ENCODE results near the gene TOLLIP.

Gene TOLLIP

GRCh38 chr11:1310772-1311468 is 1.5 kb upstream of the TOLLIP start:
- DNase-seq (ENCODE audit: low read depth): no peak

GRCh38 chr11:1310318-1310687 is 871 bp upstream of the TOLLIP start:
- no peak for DNase-seq (ENCODE audit: low read depth)

GRCh38 chr11:1308743-1309497 is 512 bp downstream of the TOLLIP start:
- no peak for DNase-seq (ENCODE audit: low read depth)

- DNase-seq (ENCODE audit: low read depth): no peak
Measured at GRCh38 chr11:1307998-1308742, 1.3 kb downstream of the TOLLIP start.

GRCh38 chr11:1307163-1307870 is 2.1 kb downstream of the TOLLIP start:
- no peak for DNase-seq (ENCODE audit: low read depth)

GRCh38 chr11:1306186-1307162 is 3.0 kb downstream of the TOLLIP start:
- DNase-seq (ENCODE audit: low read depth): no peak

GRCh38 chr11:1305501-1306056 is 3.9 kb downstream of the TOLLIP start:
- DNase-seq (ENCODE audit: low read depth): no peak

GRCh38 chr11:1305063-1305495 is 4.4 kb downstream of the TOLLIP start:
- no peak for DNase-seq (ENCODE audit: low read depth)

- DNase-seq (ENCODE audit: low read depth): no peak
Measured at GRCh38 chr11:1304380-1304779, 5.1 kb downstream of the TOLLIP start.

GRCh38 chr11:1303973-1304372 is 5.5 kb downstream of the TOLLIP start:
- no peak for DNase-seq (ENCODE audit: low read depth)

- no peak for DNase-seq (ENCODE audit: low read depth)
Measured at GRCh38 chr11:1303126-1303821, 6.2 kb downstream of the TOLLIP start.

GRCh38 chr11:1302461-1303125 is 6.8 kb downstream of the TOLLIP start:
- no peak for DNase-seq (ENCODE audit: low read depth)

GRCh38 chr11:1302041-1302460 is 7.4 kb downstream of the TOLLIP start:
- DNase-seq (ENCODE audit: low read depth): no peak

GRCh38 chr11:1301220-1302000 is 8.0 kb downstream of the TOLLIP start:
- DNase-seq (ENCODE audit: low read depth): no peak

- DNase-seq (ENCODE audit: low read depth): no peak
Measured at GRCh38 chr11:1300569-1301187, 8.8 kb downstream of the TOLLIP start.

GRCh38 chr11:1300121-1300520 is 9.3 kb downstream of the TOLLIP start:
- DNase-seq (ENCODE audit: low read depth): no peak

GRCh38 chr11:1299621-1300020 is 9.8 kb downstream of the TOLLIP start:
- DNase-seq (ENCODE audit: low read depth): no peak
